ENCODE results near the gene GLCE.

The GLCE gene

GRCh38 chr15:69319384-69320375, 159.2 kb downstream of the GLCE start:
- peak overlapping the region; percentile 69 for H3K18ac ChIP-seq (ENCODE audit: low read length)
- H3K4ac ChIP-seq (ENCODE audit: low read length) = no peak overlapping the region
- peak overlapping the region; percentile 72 for H2AK5ac ChIP-seq (ENCODE audit: low read depth, low read length)
- H3K23ac ChIP-seq (ENCODE audit: low read depth, low read length, poor library complexity) = peak overlapping the region; percentile 67
- H3K4me2 ChIP-seq (ENCODE audit: insufficient read depth, low read length, poor library complexity, severe bottlenecking) = no peak overlapping the region
- peaks cover 2 to 3% of the 10 kb centered on the region in 2 donors for H3K4me1 ChIP-seq (ENCODE audit: control insufficient read depth in 2 of 2, insufficient read depth in 1 of 2, low read depth in 1 of 2, low read length in 2 of 2)
- H3K14ac ChIP-seq (ENCODE audit: low read length) = no peak overlapping the region
- H3K79me1 ChIP-seq (ENCODE audit: low read depth, low read length) = no peaks in the 10 kb centered on the region
- no peak overlapping the region for H3K27ac ChIP-seq (replicated peaks; ENCODE audit: low read length)
- no peak overlapping the region for H2AFZ ChIP-seq (ENCODE audit: low read length)
- no peak overlapping the region for H3K9ac ChIP-seq (ENCODE audit: low read depth, low read length, poor library complexity)
- no peak overlapping the region for H4K8ac ChIP-seq (ENCODE audit: low read depth, low read length)
- H3K36me3 ChIP-seq (replicated peaks in 1 of 2; ENCODE audit: control insufficient read depth in 2 of 2, insufficient read depth in 2 of 2, low read length in 2 of 2) = no peaks in the 10 kb centered on the region
- no peak for DNase-seq (ENCODE audit: low spot score)
- H4K91ac ChIP-seq (ENCODE audit: low read depth, low read length, poor library complexity) = no peak overlapping the region
- WGBS, 2 donors (ENCODE audit: extremely low coverage in 2 of 2, insufficient read length in 2 of 2, insufficient replicate concordance in 1 of 2) = no CpG with 5 or more reads among the region's 19 CpGs
- peaks cover 0 to 34% (median 0%) of the 10 kb centered on the region in 3 experiments for H3K27me3 ChIP-seq (ENCODE audit: control insufficient read depth in 3 of 3, insufficient read depth in 3 of 3, low read depth in 1 of 3, low read length in 3 of 3)
- H2BK12ac ChIP-seq (ENCODE audit: low read length) = no peak overlapping the region
- H3K4me3 ChIP-seq (ENCODE audit: low read length in 2 of 2) = peak overlapping the region in 1 of 2 donors; percentile 1
- peaks cover 0 to 2% of the 10 kb centered on the region in 2 donors for H3K9me3 ChIP-seq (replicated peaks in 1 of 2; ENCODE audit: control insufficient read depth in 2 of 2, insufficient read depth in 1 of 2, low read depth in 1 of 2, low read length in 2 of 2)
- no peak overlapping the region for H2BK120ac ChIP-seq (ENCODE audit: low read depth, low read length)
- peak overlapping the region; percentile 2 for H2BK15ac ChIP-seq (ENCODE audit: low read length)
- no peak overlapping the region for H2BK5ac ChIP-seq (ENCODE audit: low read length)

- Histone ChIP-seq H3K27ac (replicated peaks; ENCODE audit: low read length) (no peak overlapping the region), H3K4me2 (ENCODE audit: insufficient read depth, low read length, poor library complexity, severe bottlenecking) (no peak overlapping the region)
- no CpG with 5 or more reads among the region's 7 CpGs for WGBS, 2 donors (ENCODE audit: extremely low coverage in 2 of 2, insufficient read length in 2 of 2, insufficient replicate concordance in 1 of 2)
Measured at GRCh38 chr15:69320977-69321554, 160.6 kb downstream of the GLCE start.

More at GRCh38 chr15:69320977-69321554, 160.6 kb downstream of the GLCE start:
- Histone ChIP-seq H3K18ac (ENCODE audit: low read length) (no peak overlapping the region), H3K14ac (ENCODE audit: low read length) (no peak overlapping the region), H3K4me1 (ENCODE audit: control insufficient read depth in 2 of 2, insufficient read depth in 1 of 2, low read depth in 1 of 2, low read length in 2 of 2) (peaks cover 0 to 2% of the 10 kb centered on the region in 2 donors), H3K9me3 (replicated peaks in 1 of 2; ENCODE audit: control insufficient read depth in 2 of 2, insufficient read depth in 1 of 2, low read depth in 1 of 2, low read length in 2 of 2) (peaks cover 0 to 2% of the 10 kb centered on the region in 2 donors), H3K23ac (ENCODE audit: low read depth, low read length, poor library complexity) (no peak overlapping the region), H2BK120ac (ENCODE audit: low read depth, low read length) (no peak overlapping the region), H3K79me1 (ENCODE audit: low read depth, low read length) (no peaks in the 10 kb centered on the region), H2AFZ (ENCODE audit: low read length) (no peak overlapping the region), H2BK12ac (ENCODE audit: low read length) (no peak overlapping the region), H3K27me3 (ENCODE audit: control insufficient read depth in 3 of 3, insufficient read depth in 3 of 3, low read depth in 1 of 3, low read length in 3 of 3) (peaks cover 0 to 31% (median 0%) of the 10 kb centered on the region in 3 experiments), H4K8ac (ENCODE audit: low read depth, low read length) (no peak overlapping the region), H2BK15ac (ENCODE audit: low read length) (no peak overlapping the region), H3K4me3 (ENCODE audit: low read length in 2 of 2) (no peak overlapping the region), H4K91ac (ENCODE audit: low read depth, low read length, poor library complexity) (no peak overlapping the region), H3K36me3 (replicated peaks in 1 of 2; ENCODE audit: control insufficient read depth in 2 of 2, insufficient read depth in 2 of 2, low read length in 2 of 2) (no peaks in the 10 kb centered on the region), H2BK5ac (ENCODE audit: low read length) (no peak overlapping the region), H3K9ac (ENCODE audit: low read depth, low read length, poor library complexity) (no peak overlapping the region), H3K4ac (ENCODE audit: low read length) (no peak overlapping the region), H2AK5ac (ENCODE audit: low read depth, low read length) (no peak overlapping the region)
- DNase-seq (ENCODE audit: low spot score) = no peak

All from neuronal stem cell (in vitro differentiated cells).